Spleen (tissue), 7 donors: ENCODE measurements around the gene GALNT7.

Experiments used
- POLR2A ChIP-seq, 3 donors: fragments of 450-650 bp; IDR thresholded peaks; one replicate each; pipeline ENCODE4 v1.5.1; 2017; ENCODE audit warnings: antibody characterized with exemption in 3 of 3, mild to moderate bottlenecking in 1 of 3
- POLR2AphosphoS5 ChIP-seq, 3 donors: sonication (generic); formaldehyde crosslinking; IDR thresholded peaks; one replicate each; pipeline ENCODE4 v1.5.1; 2017; ENCODE audit warnings: antibody characterized with exemption in 3 of 3
- TF ChIP-seq, protein P1 (sequence below), 11 experiments: fragments of 200-600 bp in 7 of 11; fragments of 450-650 bp in 4 of 11; sonication (generic) in 4 of 11; IDR thresholded peaks in 8 of 11; conservative IDR thresholded peaks in 3 of 11; 1 replicate in 7 of 11; 2 replicates in 4 of 11; pipeline versions ENCODE4 v1.4.0 to v1.8.0; 2016 to 2021; ENCODE audit warnings: antibody characterized with exemption in 11 of 11, inconsistent platforms in 4 of 11, mild to moderate bottlenecking in 1 of 11
- donor health status: DM: no; HTN: no; CAD: no; lungs with moderate emphysema.
- donor health status: DM: no; HTN: no; CAD: no.
- donor health status: DM: no; HTN: no; CAD: no.

- TF ChIP-seq, protein P1, sequence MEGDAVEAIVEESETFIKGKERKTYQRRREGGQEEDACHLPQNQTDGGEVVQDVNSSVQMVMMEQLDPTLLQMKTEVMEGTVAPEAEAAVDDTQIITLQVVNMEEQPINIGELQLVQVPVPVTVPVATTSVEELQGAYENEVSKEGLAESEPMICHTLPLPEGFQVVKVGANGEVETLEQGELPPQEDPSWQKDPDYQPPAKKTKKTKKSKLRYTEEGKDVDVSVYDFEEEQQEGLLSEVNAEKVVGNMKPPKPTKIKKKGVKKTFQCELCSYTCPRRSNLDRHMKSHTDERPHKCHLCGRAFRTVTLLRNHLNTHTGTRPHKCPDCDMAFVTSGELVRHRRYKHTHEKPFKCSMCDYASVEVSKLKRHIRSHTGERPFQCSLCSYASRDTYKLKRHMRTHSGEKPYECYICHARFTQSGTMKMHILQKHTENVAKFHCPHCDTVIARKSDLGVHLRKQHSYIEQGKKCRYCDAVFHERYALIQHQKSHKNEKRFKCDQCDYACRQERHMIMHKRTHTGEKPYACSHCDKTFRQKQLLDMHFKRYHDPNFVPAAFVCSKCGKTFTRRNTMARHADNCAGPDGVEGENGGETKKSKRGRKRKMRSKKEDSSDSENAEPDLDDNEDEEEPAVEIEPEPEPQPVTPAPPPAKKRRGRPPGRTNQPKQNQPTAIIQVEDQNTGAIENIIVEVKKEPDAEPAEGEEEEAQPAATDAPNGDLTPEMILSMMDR (IDR thresholded peaks at IDR 0.05 in 8 of 11, conservative IDR thresholded peaks at IDR 0.05 in 3 of 11): no peak
- TF ChIP-seq POLR2A (IDR thresholded peaks at IDR 0.05) (no peak), POLR2AphosphoS5 (IDR thresholded peaks at IDR 0.05) (no peak)
Observed at GRCh38 chr4:173182403-173182802, 13.8 kb downstream of the GALNT7 start.
